A673 (cell line): ENCODE data around the gene SH3D21. TPM values are rescaled to one million over a fixed set of nuclear protein-coding genes. Genes with fewer than 3 reads are reported as not detected.

ENCODE experiments used
- BruUV-seq: library from RNA; stranded (reverse); fragments of 400-500 nt; replicated peaks from 2 replicates; lab custom pipeline; 2021; lab: Mats Ljungman, UMichigan
- CTCF ChIA-PET: fragments of 300-600 bp; sonication (Branson Sonifier 250); formaldehyde crosslinking; loops from one replicate; lab custom pipeline; 2022; ENCODE audit warnings: antibody characterized with exemption; lab: Charles Lee
- POLR2A ChIA-PET: fragments of 300-600 bp; sonication (Branson Sonifier 250); formaldehyde crosslinking; loops from one replicate; lab custom pipeline; 2022; ENCODE audit warnings: antibody characterized with exemption; ENCODE audit not compliant: low non-redundant PET; lab: Charles Lee
- DNase-seq: peaks from one replicate; pipeline ENCODE4 v3.0.0-alpha.2; 2015; ENCODE audit warnings: low spot score
- H3K27ac ChIP-seq: fragments of 200-600 bp; sonication (generic); 2 replicates; pipeline ENCODE4 v1.5.1; 2016; ENCODE audit warnings: mixed run types, low read depth, mild to moderate bottlenecking, mixed read lengths, antibody characterized with exemption, low read length; ENCODE audit not compliant: poor library complexity, severe bottlenecking
- H3K27me3 ChIP-seq: fragments of 200-600 bp; sonication (generic); replicated peaks from 2 replicates; pipeline ENCODE4 v1.6.1; 2017; ENCODE audit warnings: mixed run types, low read depth, mild to moderate bottlenecking, mixed read lengths, antibody characterized with exemption, low read length; ENCODE audit not compliant: insufficient read depth, poor library complexity
- H3K36me3 ChIP-seq: fragments of 200-600 bp; sonication (generic); 2 replicates; pipeline ENCODE4 v1.6.1; 2016; ENCODE audit warnings: mixed run types, mild to moderate bottlenecking, mixed read lengths, antibody characterized with exemption, low read length; ENCODE audit not compliant: insufficient read depth, poor library complexity, severe bottlenecking
- H3K4me1 ChIP-seq: fragments of 200-600 bp; sonication (generic); 2 replicates; pipeline ENCODE4 v1.6.1; 2017; ENCODE audit warnings: mixed run types, mild to moderate bottlenecking, mixed read lengths, antibody characterized with exemption, low read length; ENCODE audit not compliant: insufficient read depth, poor library complexity, severe bottlenecking
- H3K4me3 ChIP-seq: fragments of 200-600 bp; sonication (generic); 2 replicates; pipeline ENCODE4 v1.5.1; 2016; ENCODE audit warnings: low read depth, mixed run types, mild to moderate bottlenecking, mixed read lengths, low read length; ENCODE audit not compliant: poor library complexity, severe bottlenecking
- H3K9me3 ChIP-seq: fragments of 200-600 bp; sonication (generic); 2 replicates; pipeline ENCODE4 v1.6.1; 2016; ENCODE audit warnings: mixed run types, low read depth, mild to moderate bottlenecking, mixed read lengths, antibody characterized with exemption, low read length; ENCODE audit not compliant: poor library complexity, severe bottlenecking
- EZH2 ChIP-seq: fragments of 200-600 bp; sonication (generic); IDR thresholded peaks from 2 replicates; pipeline ENCODE4 v1.6.1; 2017; ENCODE audit warnings: borderline replicate concordance, low read depth, mild to moderate bottlenecking, mixed read lengths, antibody characterized with exemption, low read length; ENCODE audit not compliant: poor library complexity, severe bottlenecking
- intact Hi-C: fragments of 100-400 bp; cut with micrococcal nuclease; formaldehyde crosslinking; loops from one replicate; pipeline ENCODE4 v1.10.0; 2022; ENCODE audit not compliant: unreplicated experiment
- total RNA-seq: library from RNA; stranded (reverse); gene quantifications from 2 replicates; pipeline ENCODE4 v1.2.3, GENCODE V29; 2021
- TF ChIP-seq, protein P1 (sequence below): fragments of 300-800, 200-600 bp; sonication (generic); conservative IDR thresholded peaks from 2 replicates; pipeline ENCODE4 v1.5.1; 2017; ENCODE audit warnings: low read depth, mild to moderate bottlenecking, antibody characterized with exemption, low read length, moderate library complexity, mixed read lengths

The SH3D21 gene
- total RNA-seq, 1 experiment from 2014 or later: 2.9 TPM

DNA sequence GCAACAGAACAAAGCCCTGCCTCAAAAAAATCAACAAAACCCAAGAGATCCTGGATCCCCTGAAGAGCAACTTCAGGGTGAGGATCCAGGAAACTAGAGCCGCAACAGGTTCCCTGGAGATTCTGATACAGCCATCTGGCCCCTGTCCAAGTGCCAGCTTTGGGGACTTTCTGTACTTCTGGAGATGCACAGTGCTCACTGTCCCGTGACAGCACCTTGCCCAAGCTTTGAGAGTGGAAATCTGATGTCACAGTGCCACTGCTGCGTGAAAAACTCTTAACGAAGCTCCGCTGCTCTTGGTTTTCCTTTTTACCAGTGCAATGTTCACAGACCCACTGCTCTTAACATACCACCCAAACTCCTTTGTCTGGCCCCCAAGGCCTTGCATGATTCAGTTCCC lies 53.2 kb downstream of the SH3D21 start:
- TF ChIP-seq, protein P1, sequence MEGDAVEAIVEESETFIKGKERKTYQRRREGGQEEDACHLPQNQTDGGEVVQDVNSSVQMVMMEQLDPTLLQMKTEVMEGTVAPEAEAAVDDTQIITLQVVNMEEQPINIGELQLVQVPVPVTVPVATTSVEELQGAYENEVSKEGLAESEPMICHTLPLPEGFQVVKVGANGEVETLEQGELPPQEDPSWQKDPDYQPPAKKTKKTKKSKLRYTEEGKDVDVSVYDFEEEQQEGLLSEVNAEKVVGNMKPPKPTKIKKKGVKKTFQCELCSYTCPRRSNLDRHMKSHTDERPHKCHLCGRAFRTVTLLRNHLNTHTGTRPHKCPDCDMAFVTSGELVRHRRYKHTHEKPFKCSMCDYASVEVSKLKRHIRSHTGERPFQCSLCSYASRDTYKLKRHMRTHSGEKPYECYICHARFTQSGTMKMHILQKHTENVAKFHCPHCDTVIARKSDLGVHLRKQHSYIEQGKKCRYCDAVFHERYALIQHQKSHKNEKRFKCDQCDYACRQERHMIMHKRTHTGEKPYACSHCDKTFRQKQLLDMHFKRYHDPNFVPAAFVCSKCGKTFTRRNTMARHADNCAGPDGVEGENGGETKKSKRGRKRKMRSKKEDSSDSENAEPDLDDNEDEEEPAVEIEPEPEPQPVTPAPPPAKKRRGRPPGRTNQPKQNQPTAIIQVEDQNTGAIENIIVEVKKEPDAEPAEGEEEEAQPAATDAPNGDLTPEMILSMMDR: no peak
- TF ChIP-seq EZH2: no peak
- Histone ChIP-seq H3K27me3 (no peaks in the 10 kb centered on the region), H3K4me3 (no peak overlapping the region), H3K27ac (peak overlapping the region; percentile 37), H3K36me3 (peaks cover 56% of the 10 kb centered on the region), H3K9me3 (no peaks in the 10 kb centered on the region), H3K4me1 (peaks cover 3% of the 10 kb centered on the region)
- no peak for DNase-seq
- no TSS peak for BruUV-seq
- ChIA-PET CTCF (no interaction called here), POLR2A (no interaction called here)
- intact Hi-C loops: no loop called here

- H3K27ac ChIP-seq: peak overlapping the region; percentile 37
- ChIA-PET POLR2A (no interaction called here), CTCF (no interaction called here)
- H3K4me1 ChIP-seq: peaks cover 4% of the 10 kb centered on the region
- BruUV-seq: no TSS peak
- H3K36me3 ChIP-seq: peaks cover 49% of the 10 kb centered on the region
- intact Hi-C loops: no loop called here
- no peaks in the 10 kb centered on the region for H3K27me3 ChIP-seq
- no peaks in the 10 kb centered on the region for H3K9me3 ChIP-seq
- no peak for DNase-seq
- no peak for TF ChIP-seq EZH2
- TF ChIP-seq, protein P1: no peak
- H3K4me3 ChIP-seq: no peak overlapping the region
Measured at GRCh38 chr1:36359911-36360550, 53.9 kb downstream of the SH3D21 start.

GRCh38 chr1:36365381-36365780 lies 59.2 kb downstream of the SH3D21 start:
- POLR2A ChIA-PET: no interaction called here
- peaks cover 31% of the 10 kb centered on the region for H3K36me3 ChIP-seq
- H3K4me3 ChIP-seq: no peak overlapping the region
- no peaks in the 10 kb centered on the region for H3K9me3 ChIP-seq
- DNase-seq: peak; percentile 63
- TF ChIP-seq, protein P1: no peak
- no peak for TF ChIP-seq EZH2
- CTCF ChIA-PET: interaction anchor here (0.8 kb wide), 1 partner anchor 19 kb away, joined by 3 read pairs; no protein-coding TSS in a partner anchor
- BruUV-seq: no TSS peak
- peak overlapping the region; percentile 62 for H3K27ac ChIP-seq
- no peaks in the 10 kb centered on the region for H3K27me3 ChIP-seq
- H3K4me1 ChIP-seq: peaks cover 24% of the 10 kb centered on the region
- intact Hi-C loops: no loop called here
